H1 (cell line): ENCODE results near the gene HPGDS. TPM values are rescaled to one million over a fixed set of nuclear protein-coding genes. Genes with fewer than 3 reads are reported as not detected.

Experiments used
- CTCF ChIA-PET: fragments of 300-600 bp; sonication (Branson Sonifier 250); formaldehyde crosslinking; loops from one replicate; lab custom pipeline; 2021; ENCODE audit not compliant: partially characterized antibody; lab: Charles Lee
- POLR2A ChIA-PET: fragments of 300-600 bp; sonication (Branson Sonifier 250); formaldehyde crosslinking; loops from one replicate; lab custom pipeline; 2021; ENCODE audit warnings: inconsistent platforms; ENCODE audit not compliant: partially characterized antibody; lab: Charles Lee
- DNase-seq, 2 experiments: peaks; one replicate each; pipeline versions ENCODE4 v3.0.0 to v3.0.0-alpha.2; 2010 to 2022; ENCODE audit warnings: low spot score in 2 of 2, low read depth in 1 of 2, mixed read lengths in 1 of 2
- FAIRE-seq: peaks from 2 replicates; lab custom pipeline; 2011; peaks lifted over from hg19 to GRCh38; lab: Jason Lieb, UNC
- H2AFZ ChIP-seq: 2 replicates; pipeline ENCODE4 v1.8.1; 2012; ENCODE audit warnings: low read length, inconsistent platforms
- H2AK5ac ChIP-seq: 2 replicates; pipeline ENCODE4 v1.6.1; 2013; ENCODE audit warnings: low read depth, low read length
- H2BK120ac ChIP-seq: replicated peaks from 2 replicates; pipeline ENCODE3; 2013; ENCODE audit warnings: low read depth, low read length, inconsistent platforms
- H2BK12ac ChIP-seq: 2 replicates; pipeline ENCODE4 v1.6.1; 2013; ENCODE audit warnings: low read depth, low read length
- H2BK15ac ChIP-seq: 2 replicates; pipeline ENCODE4 v1.6.1; 2013; ENCODE audit warnings: low read length
- H2BK20ac ChIP-seq: 2 replicates; pipeline ENCODE4 v1.6.1; 2013; ENCODE audit warnings: low read length
- H2BK5ac ChIP-seq: 2 replicates; pipeline ENCODE4 v1.6.1; 2013; ENCODE audit warnings: low read depth, low read length
- H3K14ac ChIP-seq: 2 replicates; pipeline ENCODE4 v1.6.1; 2013; ENCODE audit warnings: inconsistent platforms; ENCODE audit not compliant: insufficient read length
- H3K18ac ChIP-seq: 2 replicates; pipeline ENCODE4 v1.6.1; 2013; ENCODE audit warnings: low read length; ENCODE audit errors: extremely low read depth
- H3K23ac ChIP-seq: 2 replicates; pipeline ENCODE4 v1.6.1; 2013; ENCODE audit warnings: inconsistent platforms; ENCODE audit not compliant: insufficient read length
- H3K23me2 ChIP-seq: 2 replicates; pipeline ENCODE4 v1.6.1; 2013; ENCODE audit warnings: low read depth, low read length
- H3K27ac ChIP-seq: 2 replicates; pipeline ENCODE4 v1.6.1; 2011; ENCODE audit warnings: low read depth, low read length, inconsistent platforms
- H3K27me3 ChIP-seq, 4 experiments: replicated peaks in 1 of 4; 1 replicate in 1 of 4; 2 replicates in 3 of 4; pipeline versions ENCODE4 v1.6.1 to v1.8.1; 2011 to 2013; ENCODE audit warnings: low read length in 3 of 4, mild to moderate bottlenecking in 3 of 4, inconsistent platforms in 2 of 4, mixed read lengths in 2 of 4, moderate library complexity in 1 of 4; ENCODE audit not compliant: control insufficient read depth in 3 of 4, insufficient read depth in 3 of 4; ENCODE audit errors: extremely low read depth in 1 of 4
- H3K36me3 ChIP-seq, 4 experiments: 2 replicates each; pipeline versions ENCODE4 v1.6.1 to v1.8.1; 2011 to 2013; ENCODE audit warnings: mild to moderate bottlenecking in 4 of 4, low read length in 3 of 4, moderate library complexity in 2 of 4, control low read depth in 1 of 4, inconsistent platforms in 1 of 4; ENCODE audit not compliant: insufficient read depth in 4 of 4, control insufficient read depth in 2 of 4
- H3K4ac ChIP-seq: replicated peaks from 2 replicates; pipeline ENCODE3; 2013; ENCODE audit warnings: low read length, low read depth, mixed read lengths, inconsistent platforms; ENCODE audit not compliant: insufficient read length
- H3K4me1 ChIP-seq, 4 experiments: replicated peaks in 1 of 4; 1 replicate in 1 of 4; 2 replicates in 3 of 4; pipeline versions ENCODE4 v1.6.1 to v1.8.1; 2011 to 2013; ENCODE audit warnings: low read length in 3 of 4, inconsistent platforms in 2 of 4, mixed read lengths in 1 of 4; ENCODE audit not compliant: insufficient read depth in 4 of 4, control insufficient read depth in 3 of 4
- H3K4me2 ChIP-seq, 2 experiments: 2 replicates each; pipeline versions ENCODE4 v1.6.1 to v1.8.1; 2011 to 2013; ENCODE audit warnings: low read depth in 2 of 2, low read length in 2 of 2, control low read depth in 1 of 2, inconsistent platforms in 1 of 2, mild to moderate bottlenecking in 1 of 2; ENCODE audit not compliant: insufficient read depth in 1 of 2
- H3K4me3 ChIP-seq, 4 experiments: fragments of 200-600, 300-600 bp in 1 of 4; sonication (generic), shearing (Covaris generic), sonication (Bioruptor Twin) in 1 of 4; 2 replicates each; pipeline versions ENCODE4 v1.5.1 to v1.8.1; 2011 to 2016; ENCODE audit warnings: low read length in 4 of 4, low read depth in 3 of 4, control low read depth in 2 of 4, inconsistent platforms in 2 of 4, mild to moderate bottlenecking in 2 of 4, mixed read lengths in 1 of 4, moderate library complexity in 1 of 4; ENCODE audit not compliant: insufficient read depth in 2 of 4; ENCODE audit errors: extremely low read depth in 1 of 4
- H3K56ac ChIP-seq: replicated peaks from 2 replicates; pipeline ENCODE3; 2013; ENCODE audit warnings: low read depth, mild to moderate bottlenecking, mixed read lengths, low read length, inconsistent platforms; ENCODE audit not compliant: insufficient read length
- H3K79me1 ChIP-seq: 2 replicates; pipeline ENCODE4 v1.6.1; 2013; ENCODE audit warnings: low read depth, low read length, control low read depth
- H3K79me2 ChIP-seq, 2 experiments: 2 replicates each; pipeline versions ENCODE4 v1.6.1 to v1.8.1; 2012 to 2013; ENCODE audit warnings: low read length in 2 of 2, mild to moderate bottlenecking in 2 of 2, inconsistent platforms in 1 of 2; ENCODE audit not compliant: insufficient read depth in 2 of 2, control insufficient read depth in 1 of 2
- H3K9ac ChIP-seq, 4 experiments: replicated peaks in 1 of 4; 1 replicate in 1 of 4; 2 replicates in 3 of 4; pipeline versions ENCODE4 v1.6.1 to v1.8.1; 2011 to 2013; ENCODE audit warnings: low read depth in 3 of 4, low read length in 3 of 4, control low read depth in 2 of 4, mild to moderate bottlenecking in 2 of 4, moderate library complexity in 2 of 4, inconsistent platforms in 1 of 4; ENCODE audit errors: extremely low read depth in 1 of 4
- H3K9me3 ChIP-seq, 2 experiments: 2 replicates each; pipeline versions ENCODE4 v1.6.1 to v1.8.1; 2012 to 2013; ENCODE audit warnings: mild to moderate bottlenecking in 2 of 2, moderate library complexity in 2 of 2, control low read depth in 1 of 2, inconsistent platforms in 1 of 2, low read depth in 1 of 2, low read length in 1 of 2, mixed read lengths in 1 of 2; ENCODE audit not compliant: insufficient read depth in 2 of 2
- H4K20me1 ChIP-seq, 2 experiments: replicated peaks in 1 of 2; 2 replicates each; pipeline versions ENCODE3 to v1.8.1; 2011 to 2013; ENCODE audit warnings: inconsistent platforms in 2 of 2, low read length in 2 of 2, mild to moderate bottlenecking in 1 of 2; ENCODE audit not compliant: insufficient read depth in 2 of 2, control insufficient read depth in 1 of 2
- H4K5ac ChIP-seq: 2 replicates; pipeline ENCODE4 v1.6.1; 2013; ENCODE audit warnings: low read length, low read depth, mixed read lengths, inconsistent platforms; ENCODE audit not compliant: insufficient read length
- H4K8ac ChIP-seq: 2 replicates; pipeline ENCODE4 v1.8.0; 2013; ENCODE audit warnings: mild to moderate bottlenecking, moderate library complexity, low read length, inconsistent platforms; ENCODE audit not compliant: insufficient read depth; ENCODE audit errors: extremely low read depth
- H4K91ac ChIP-seq: replicated peaks from 2 replicates; pipeline ENCODE3; 2013; ENCODE audit warnings: low read length, mixed read lengths, inconsistent platforms; ENCODE audit not compliant: insufficient read length
- ASH2L ChIP-seq: fragments of 200-600, 300-600 bp; sonication (generic); IDR thresholded peaks from one replicate; pipeline ENCODE4 v1.7.1; 2017; ENCODE audit warnings: low read length
- ATF2 ChIP-seq: IDR thresholded peaks from 2 replicates; pipeline ENCODE4 v1.6.1; 2012; ENCODE audit warnings: low read length, inconsistent platforms
- BCL11A ChIP-seq, 2 experiments: IDR thresholded peaks; one replicate each; pipeline ENCODE4 v1.6.1; 2011; ENCODE audit warnings: low read depth in 2 of 2, low read length in 2 of 2, mild to moderate bottlenecking in 2 of 2
- CTBP2 ChIP-seq: IDR thresholded peaks from 2 replicates; pipeline ENCODE4 v1.7.0; 2011; ENCODE audit warnings: borderline replicate concordance, mild to moderate bottlenecking, moderate library complexity, mixed read lengths, low read length; ENCODE audit not compliant: insufficient read depth, insufficient read length
- EGR1 ChIP-seq: IDR thresholded peaks from 2 replicates; pipeline ENCODE4 v1.6.1; 2011; ENCODE audit warnings: low read depth, low read length, borderline replicate concordance
- EZH2 ChIP-seq: fragments of 200-600 bp; sonication (generic); IDR thresholded peaks from 2 replicates; pipeline ENCODE4 v1.7.1; 2012; ENCODE audit warnings: low read depth, mild to moderate bottlenecking, moderate library complexity, low read length, inconsistent platforms; ENCODE audit not compliant: severe bottlenecking
- JUN ChIP-seq: IDR thresholded peaks from 2 replicates; pipeline ENCODE4 v1.6.1; 2011; ENCODE audit warnings: low read depth, mild to moderate bottlenecking, improper control_type of control experiment, low read length
- KDM1A ChIP-seq: fragments of 200-600, 300-600 bp; sonication (generic); IDR thresholded peaks from 2 replicates; pipeline ENCODE4 v1.7.1; 2016; ENCODE audit warnings: mild to moderate bottlenecking, low read length, borderline replicate concordance
- MAX ChIP-seq: IDR thresholded peaks from 2 replicates; pipeline ENCODE4 v1.6.1; 2012; ENCODE audit warnings: inconsistent platforms
- POLR2AphosphoS5 ChIP-seq: IDR thresholded peaks from 2 replicates; pipeline ENCODE4 v1.6.1; 2011; ENCODE audit warnings: low read depth, low read length
- POU5F1 ChIP-seq: IDR thresholded peaks from 2 replicates; pipeline ENCODE4 v1.6.1; 2011; ENCODE audit warnings: low read depth, mild to moderate bottlenecking, low read length, moderate library complexity
- SAP30 ChIP-seq: fragments of 300-600 bp; sonication (generic); IDR thresholded peaks from 2 replicates; pipeline ENCODE4 v1.7.1; 2012; ENCODE audit warnings: low read length, moderate library complexity, mild to moderate bottlenecking, inconsistent platforms; ENCODE audit not compliant: insufficient read depth, insufficient replicate concordance
- SP1 ChIP-seq: IDR thresholded peaks from 2 replicates; pipeline ENCODE4 v1.6.1; 2011; ENCODE audit warnings: low read depth, low read length
- WGBS, 2 experiments: shearing (Covaris generic) in 1 of 2; methylation state at CpG; one replicate each; pipeline versions ENCODE4 v1.1.6 to v1.1.7; 2013 to 2015; ENCODE audit warnings: low lambda C conversion rate in 2 of 2, mixed read lengths in 2 of 2, inconsistent platforms in 1 of 2, low coverage in 1 of 2, missing lambda C conversion rate in 1 of 2; ENCODE audit not compliant: insufficient replicate concordance in 2 of 2, insufficient coverage in 1 of 2, insufficient read length in 1 of 2; ENCODE audit errors: extremely low coverage in 1 of 2, missing lambda C conversion rate in 1 of 2; 5-methylcytosine and 5-hydroxymethylcytosine counted together
- polyA plus RNA-seq, 7 experiments: library from polyadenylated mRNA; depleted of rRNA in 3 of 7; stranded (reverse) in 5 of 7; unstranded in 2 of 7; fragments of >200 nt in 5 of 7; fragments of 200-250 nt in 2 of 7; gene quantifications; 1 replicate in 5 of 7; 2 replicates in 1 of 7; 4 replicates in 1 of 7; pipeline versions ENCODE4 v1.2.1 to v1.2.3, GENCODE V29; 2011 to 2013; ENCODE audit warnings: missing spikeins in 2 of 7, mixed read lengths in 2 of 7
- total RNA-seq: library from RNA; stranded (reverse); fragmentation: NEBNext Ultra II Directional; extraction: Animal tissue kit (Norgen Biotek cat#: 25700); gene quantifications from 2 replicates; pipeline ENCODE4 v1.2.1, GENCODE V29; 2021

The HPGDS gene
- total and polyA plus RNA-seq, 2 of the 8 experiments (the other 6 are each of a cell fraction or from before 2014, with no cell fraction given), result not detected

GRCh38 chr4:94345266-94345665 lies 2.6 kb upstream of the HPGDS start:
- Histone ChIP-seq H4K5ac (no peak overlapping the region), H4K20me1 (no peaks in the 10 kb centered on the region), H3K9me3 (no peaks in the 10 kb centered on the region), H3K36me3 (no peaks in the 10 kb centered on the region), H2BK20ac (no peak overlapping the region), H3K23me2 (no peaks in the 10 kb centered on the region), H3K56ac (no peak overlapping the region), H2BK120ac (no peak overlapping the region), H4K8ac (no peak overlapping the region), H3K9ac (no peak overlapping the region), H3K79me1 (no peaks in the 10 kb centered on the region), H2BK12ac (no peak overlapping the region), H3K27me3 (no peaks in the 10 kb centered on the region), H4K91ac (no peak overlapping the region), H3K79me2 (no peaks in the 10 kb centered on the region), H2BK15ac (no peak overlapping the region), H3K4me1 (no peaks in the 10 kb centered on the region), H3K23ac (no peak overlapping the region), H3K14ac (no peak overlapping the region), H3K18ac (no peak overlapping the region), H3K27ac (no peak overlapping the region), H3K4me2 (no peak overlapping the region), H3K4me3 (no peak overlapping the region), H2AK5ac (no peak overlapping the region), H2AFZ (peak overlapping the region; percentile 57; the same call in 1 of the 2 replicates), H3K4ac (no peak overlapping the region), H2BK5ac (no peak overlapping the region)
- FAIRE-seq, result no peak
- no peak for DNase-seq
- ChIA-PET POLR2A (no interaction called here), CTCF (interaction anchor here (1.0 to 1.4 kb wide), 3 partner anchors 12 to 43 kb away, joined by 3 to 6 read pairs (median 6); no protein-coding TSS in a partner anchor)
- WGBS, 2 experiments, result 85% methylated on average over 4 of the region's 4 CpGs; no CpG with 5 or more reads in 1 of the 2 experiments
- TF ChIP-seq CTBP2 (no peak), MAX (no peak), ASH2L (no peak), POU5F1 (no peak), SAP30 (no peak), EGR1 (no peak), EZH2 (no peak), SP1 (no peak), ATF2 (no peak), BCL11A (IDR thresholded peaks at IDR 0.05; ENCODE audit: low read depth in 2 of 2, low read length in 2 of 2) (no peak), KDM1A (no peak), JUN (no peak), POLR2AphosphoS5 (no peak)
